Prostate gland (tissue), 2 donors: ENCODE data around the gene ECHDC1. TPM values are rescaled to one million over a fixed set of nuclear protein-coding genes. Genes with fewer than 3 reads are reported as not detected.
"Not testable (repeated sequence)": the region's sequence is repeated elsewhere in the genome, so short reads cannot be mapped to it uniquely, and the experiment has no call there.

Source experiments
- DNase-seq: peaks from one replicate; pipeline ENCODE4 v3.0.0-alpha.2; 2019; ENCODE audit warnings: low spot score
- H3K27ac ChIP-seq, 2 donors: fragments of 200-600 bp; sonication (generic); 2 replicates each; pipeline ENCODE4 v1.5.1; 2017 to 2019
- H3K27me3 ChIP-seq: fragments of 200-600 bp; sonication (generic); replicated peaks from 2 replicates; pipeline ENCODE4 v1.5.1; 2019; ENCODE audit not compliant: insufficient read depth
- H3K36me3 ChIP-seq, 2 donors: fragments of 200-600 bp; sonication (generic); 1 replicate in 1 of 2; 2 replicates in 1 of 2; pipeline versions ENCODE4 v1.5.1 to v1.8.1; 2017 to 2019
- H3K4me1 ChIP-seq: fragments of 200-600 bp; sonication (generic); replicated peaks from 2 replicates; pipeline ENCODE4 v1.5.1; 2019
- H3K4me3 ChIP-seq, 2 donors: fragments of 200-600 bp; sonication (generic); 2 replicates each; pipeline ENCODE4 v1.5.1; 2017 to 2019
- H3K9me3 ChIP-seq: fragments of 200-600 bp; sonication (generic); 2 replicates; pipeline ENCODE4 v1.5.1; 2017
- CTCF ChIP-seq, 4 experiments: fragments of 200-600 bp in 2 of 4; fragments of 450-650 bp in 2 of 4; sonication (generic) in 2 of 4; IDR thresholded peaks; 1 replicate in 3 of 4; 2 replicates in 1 of 4; pipeline ENCODE4 v1.5.1; 2016 to 2019; ENCODE audit warnings: antibody characterized with exemption in 4 of 4, mild to moderate bottlenecking in 2 of 4, moderate library complexity in 2 of 4
- POLR2A ChIP-seq: fragments of 450-650 bp; IDR thresholded peaks from one replicate; pipeline ENCODE4 v1.6.1; 2016; ENCODE audit warnings: antibody characterized with exemption, mild to moderate bottlenecking
- POLR2AphosphoS5 ChIP-seq: sonication (generic); formaldehyde crosslinking; IDR thresholded peaks from one replicate; pipeline ENCODE4 v1.6.1; 2017; ENCODE audit warnings: antibody characterized with exemption
- WGBS: methylation state at CpG from one replicate; pipeline ENCODE4 v1.1.5; 2018; 5-methylcytosine and 5-hydroxymethylcytosine counted together
- intact Hi-C: fragments of 100-400 bp; cut with DNase I; formaldehyde crosslinking; loops from one replicate; pipeline ENCODE4 v1.14.2; 2022
- total RNA-seq, 2 donors: library from RNA; depleted of rRNA; stranded (reverse); fragments of >200 nt; gene quantifications; one replicate each; pipeline ENCODE4 v1.1.0, GENCODE V29; 2016

Gene ECHDC1
- total RNA-seq, 2 donors from 2014 or later = 26.0 to 58.7 TPM

DNA sequence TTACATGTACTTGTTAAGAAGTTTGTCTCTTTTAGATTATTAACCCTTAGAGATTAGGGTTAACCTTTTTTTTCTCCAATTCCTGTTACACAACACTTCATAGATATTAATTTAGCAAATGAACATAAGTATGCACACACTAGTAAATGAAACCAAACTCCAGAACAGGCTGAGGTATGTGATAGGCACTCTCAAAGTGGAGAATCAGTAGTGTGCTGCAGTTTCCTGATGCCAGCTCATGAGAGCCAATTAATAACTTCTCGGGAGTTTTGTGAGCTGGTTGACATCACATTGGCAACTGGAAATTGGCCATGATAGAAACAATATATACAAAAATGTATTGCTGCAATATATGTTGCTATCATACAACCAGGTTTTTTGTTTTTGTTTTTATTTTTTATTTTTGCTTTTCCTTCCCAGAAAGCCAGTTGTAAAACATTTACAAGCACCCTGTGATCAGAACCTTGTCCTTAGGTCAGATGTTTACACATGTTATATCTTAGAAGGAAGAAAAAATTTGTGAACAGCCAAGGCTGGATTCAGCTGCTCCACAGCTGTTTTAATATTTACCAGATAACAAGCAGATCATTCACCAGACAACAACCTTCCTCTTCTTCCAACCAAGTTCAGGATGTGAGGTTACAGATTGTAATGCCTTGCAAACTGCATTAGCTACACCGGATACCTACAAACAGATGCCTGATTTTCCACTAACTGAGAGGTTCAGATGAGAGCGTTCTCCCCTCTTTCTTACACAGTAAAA, 42.4 kb upstream of the ECHDC1 start:
- WGBS = 63% methylated on average over 3 of the region's 3 CpGs
- TF ChIP-seq POLR2AphosphoS5 (no peak), CTCF (IDR thresholded peaks at IDR 0.05) (no peak), POLR2A (no peak)
- H3K4me3 ChIP-seq = no peak overlapping the region
- H3K36me3 ChIP-seq = no peaks in the 10 kb centered on the region
- no peak overlapping the region for H3K27ac ChIP-seq
- no peak for DNase-seq
- no peaks in the 10 kb centered on the region for H3K9me3 ChIP-seq
- H3K4me1 ChIP-seq = no peaks in the 10 kb centered on the region
- no peaks in the 10 kb centered on the region for H3K27me3 ChIP-seq
- intact Hi-C loops = no loop called here

GRCh38 chr6:127384848-127385247, 41.4 kb upstream of the ECHDC1 start:
- H3K9me3 ChIP-seq, H3K36me3 ChIP-seq, H3K27me3 ChIP-seq, H3K27ac ChIP-seq, H3K4me3 ChIP-seq, H3K4me1 ChIP-seq, DNase-seq, intact Hi-C loops: not testable (repeated sequence)
- WGBS = 94% methylated on average over 5 of the region's 5 CpGs

DNA sequence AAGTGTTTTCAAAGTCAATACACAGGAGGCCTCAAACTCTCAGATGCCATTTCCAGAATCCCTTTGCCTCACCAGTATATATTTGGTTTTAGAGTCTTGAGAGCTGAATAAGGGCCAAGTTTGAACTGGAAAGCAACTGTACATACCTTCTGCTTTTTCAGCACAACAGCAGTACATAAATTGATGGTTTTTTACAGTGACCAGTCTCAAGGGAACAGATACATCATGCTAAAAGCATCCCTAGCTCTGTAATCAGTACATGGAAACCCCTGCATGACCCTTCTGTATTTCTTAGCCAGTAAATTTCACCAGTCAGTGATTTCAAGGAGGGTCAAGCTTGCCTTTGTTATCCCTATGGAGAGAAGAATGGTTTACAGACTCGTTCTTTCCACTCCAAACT, 40.6 kb upstream of the ECHDC1 start:
- Histone ChIP-seq H3K36me3 (no peaks in the 10 kb centered on the region), H3K9me3 (no peaks in the 10 kb centered on the region), H3K4me3 (no peak overlapping the region), H3K27me3 (no peaks in the 10 kb centered on the region), H3K4me1 (no peaks in the 10 kb centered on the region), H3K27ac (no peak overlapping the region)
- TF ChIP-seq POLR2A = no peak
- TF ChIP-seq POLR2AphosphoS5 = no peak
- TF ChIP-seq CTCF (IDR thresholded peaks at IDR 0.05) = no peak
- no peak for DNase-seq
- intact Hi-C loops = no loop called here
- 80% methylated on average over 1 of the region's 1 CpG for WGBS

GRCh38 chr6:127382413-127382812, 39.0 kb upstream of the ECHDC1 start:
- intact Hi-C loops = no loop called here
- WGBS = 93% methylated on average over 3 of the region's 3 CpGs
- no peaks in the 10 kb centered on the region for H3K4me1 ChIP-seq
- H3K4me3 ChIP-seq = no peak overlapping the region
- no peaks in the 10 kb centered on the region for H3K9me3 ChIP-seq
- TF ChIP-seq POLR2A = no peak
- TF ChIP-seq CTCF (IDR thresholded peaks at IDR 0.05) = no peak
- no peak for TF ChIP-seq POLR2AphosphoS5
- H3K27me3 ChIP-seq = no peaks in the 10 kb centered on the region
- no peak for DNase-seq
- no peak overlapping the region for H3K27ac ChIP-seq
- no peaks in the 10 kb centered on the region for H3K36me3 ChIP-seq

GRCh38 chr6:127381384-127381783, 38.0 kb upstream of the ECHDC1 start:
- 92% methylated on average over 3 of the region's 3 CpGs for WGBS
- TF ChIP-seq CTCF (IDR thresholded peaks at IDR 0.05) (no peak), POLR2AphosphoS5 (no peak), POLR2A (no peak)
- no peak overlapping the region for H3K4me3 ChIP-seq
- no peaks in the 10 kb centered on the region for H3K27me3 ChIP-seq
- H3K4me1 ChIP-seq = no peaks in the 10 kb centered on the region
- no peak overlapping the region for H3K27ac ChIP-seq
- no peak for DNase-seq
- H3K9me3 ChIP-seq = no peaks in the 10 kb centered on the region
- intact Hi-C loops = no loop called here
- no peaks in the 10 kb centered on the region for H3K36me3 ChIP-seq
